HepG2 (cell line): ENCODE data around the gene WASF1. TPM values are rescaled to one million over a fixed set of nuclear protein-coding genes. Genes with fewer than 3 reads are reported as not detected.

Source experiments
- ASH2L ChIP-seq: fragments of 300-600, 200-600 bp; sonication (generic); IDR thresholded peaks from 2 replicates; pipeline ENCODE4 v1.7.0; 2017; ENCODE audit warnings: low read depth, mild to moderate bottlenecking, moderate library complexity, mixed read lengths, low read length; ENCODE audit not compliant: insufficient read length
- CENPT ChIP-seq: sonication (generic); formaldehyde crosslinking; IDR thresholded peaks from 2 replicates; pipeline ENCODE4 v1.8.0; 2022; ENCODE audit warnings: low read depth, mild to moderate bottlenecking, moderate library complexity, missing genetic modification reagents
- EP300 ChIP-seq, 3 experiments: sonication (generic) in 1 of 3; formaldehyde crosslinking in 1 of 3; IDR thresholded peaks; 2 replicates each; pipeline versions ENCODE4 v1.5.1 to v1.6.1; 2011 to 2020; ENCODE audit warnings: low read depth in 2 of 3, low read length in 2 of 3, borderline replicate concordance in 1 of 3, improper control_type of control experiment in 1 of 3, mild to moderate bottlenecking in 1 of 3, missing genetic modification reagents in 1 of 3, moderate library complexity in 1 of 3
- ETV6 ChIP-seq: sonication (generic); formaldehyde crosslinking; conservative IDR thresholded peaks from 2 replicates; pipeline ENCODE4 v1.4.0; 2020; ENCODE audit warnings: missing genetic modification reagents
- KLF6 ChIP-seq: IDR thresholded peaks from 2 replicates; pipeline ENCODE4 v1.8.0; 2016; ENCODE audit warnings: missing biosample characterization, missing genetic modification reagents
- KLF9 ChIP-seq: IDR thresholded peaks from 2 replicates; pipeline ENCODE4 v1.6.1; 2016; ENCODE audit warnings: low read depth
- KMT2B ChIP-seq: IDR thresholded peaks from 2 replicates; pipeline ENCODE4 v1.6.1; 2016; ENCODE audit warnings: missing genetic modification reagents, missing compliant biosample characterization
- MBD4 ChIP-seq: IDR thresholded peaks from 2 replicates; pipeline ENCODE4 v1.6.1; 2012; ENCODE audit warnings: low read length, inconsistent platforms, borderline replicate concordance
- MEF2D ChIP-seq: sonication (generic); formaldehyde crosslinking; IDR thresholded peaks from 2 replicates; pipeline ENCODE4 v1.5.1; 2020; ENCODE audit warnings: mild to moderate bottlenecking, missing genetic modification reagents
- NFIC ChIP-seq: IDR thresholded peaks from 2 replicates; pipeline ENCODE4 v1.6.1; 2012; ENCODE audit warnings: mild to moderate bottlenecking, low read length, inconsistent platforms
- NFKBIZ ChIP-seq: IDR thresholded peaks from 2 replicates; pipeline ENCODE4 v1.6.1; 2018; ENCODE audit warnings: missing genetic modification reagents, missing compliant biosample characterization
- TBX3 ChIP-seq: fragments of 450-650 bp; IDR thresholded peaks from 2 replicates; pipeline ENCODE4 v1.6.1; 2017; ENCODE audit warnings: antibody characterized with exemption, mild to moderate bottlenecking, inconsistent platforms, borderline replicate concordance
- TSC22D2 ChIP-seq: sonication (generic); formaldehyde crosslinking; IDR thresholded peaks from 2 replicates; pipeline ENCODE4 v1.5.1; 2020; ENCODE audit warnings: missing genetic modification reagents, mild to moderate bottlenecking, borderline replicate concordance
- YEATS2 ChIP-seq: sonication (generic); formaldehyde crosslinking; IDR thresholded peaks from 2 replicates; pipeline ENCODE4 v1.4.0; 2020; ENCODE audit warnings: missing genetic modification reagents, borderline replicate concordance
- ZNF441 ChIP-seq: sonication (generic); formaldehyde crosslinking; IDR thresholded peaks from 2 replicates; pipeline ENCODE4 v1.7.0; 2021; ENCODE audit warnings: missing genetic modification reagents, borderline replicate concordance
- ZNF615 ChIP-seq: sonication (generic); formaldehyde crosslinking; IDR thresholded peaks from 2 replicates; pipeline ENCODE4 v1.5.0; 2020; ENCODE audit warnings: mild to moderate bottlenecking, missing genetic modification reagents, borderline replicate concordance
- ZNF670 ChIP-seq: sonication (generic); formaldehyde crosslinking; IDR thresholded peaks from 2 replicates; pipeline ENCODE4 v1.8.0; 2022; ENCODE audit warnings: mild to moderate bottlenecking, missing genetic modification reagents, borderline replicate concordance
- ZNF850 ChIP-seq: sonication (generic); formaldehyde crosslinking; conservative IDR thresholded peaks from 2 replicates; pipeline ENCODE4 v1.9.0; 2021; ENCODE audit warnings: mild to moderate bottlenecking, missing genetic modification reagents
- polyA plus RNA-seq, 8 experiments: library from polyadenylated mRNA; depleted of rRNA in 3 of 8; stranded (reverse) in 7 of 8; unstranded in 1 of 8; fragments of >200 nt; fragmentation: Illumina TruSeq in 4 of 8; extraction: Trizol in 4 of 8; gene quantifications; 2 replicates each; pipeline versions ENCODE4 v1.2.1 to v1.2.3, GENCODE V29; 2011 to 2016; ENCODE audit warnings: low read depth in 4 of 8, missing spikeins in 1 of 8, mixed read lengths in 1 of 8; ENCODE audit not compliant: insufficient read depth in 1 of 8
- total RNA-seq, 5 experiments: library from RNA; depleted of rRNA; stranded (reverse); fragments of >200 nt; fragmentation: Illumina TruSeq; extraction: Trizol; gene quantifications; 2 replicates each; pipeline ENCODE4 v1.2.3, GENCODE V29; 2016; ENCODE audit warnings: low read depth in 1 of 5
- TF ChIP-seq, protein P1 (sequence below), 2 experiments: IDR thresholded peaks; 2 replicates each; pipeline ENCODE4 v1.6.1; 2011 to 2012; ENCODE audit warnings: low read length in 2 of 2, borderline replicate concordance in 1 of 2, low read depth in 1 of 2, mild to moderate bottlenecking in 1 of 2, moderate library complexity in 1 of 2
- TF ChIP-seq, protein P2 (sequence below): sonication (generic); formaldehyde crosslinking; conservative IDR thresholded peaks from 2 replicates; pipeline ENCODE4 v1.4.0; 2020; ENCODE audit warnings: missing genetic modification reagents
- TF ChIP-seq, protein P3 (sequence below): sonication (generic); formaldehyde crosslinking; IDR thresholded peaks from 2 replicates; pipeline ENCODE4 v1.8.1; 2023; ENCODE audit warnings: mild to moderate bottlenecking, missing genetic modification reagents

The WASF1 gene
- total and polyA plus RNA-seq, 2 of the 13 experiments (the other 11 are each of a cell fraction or from before 2014, with no cell fraction given): 8.5 to 17.3 TPM

DNA sequence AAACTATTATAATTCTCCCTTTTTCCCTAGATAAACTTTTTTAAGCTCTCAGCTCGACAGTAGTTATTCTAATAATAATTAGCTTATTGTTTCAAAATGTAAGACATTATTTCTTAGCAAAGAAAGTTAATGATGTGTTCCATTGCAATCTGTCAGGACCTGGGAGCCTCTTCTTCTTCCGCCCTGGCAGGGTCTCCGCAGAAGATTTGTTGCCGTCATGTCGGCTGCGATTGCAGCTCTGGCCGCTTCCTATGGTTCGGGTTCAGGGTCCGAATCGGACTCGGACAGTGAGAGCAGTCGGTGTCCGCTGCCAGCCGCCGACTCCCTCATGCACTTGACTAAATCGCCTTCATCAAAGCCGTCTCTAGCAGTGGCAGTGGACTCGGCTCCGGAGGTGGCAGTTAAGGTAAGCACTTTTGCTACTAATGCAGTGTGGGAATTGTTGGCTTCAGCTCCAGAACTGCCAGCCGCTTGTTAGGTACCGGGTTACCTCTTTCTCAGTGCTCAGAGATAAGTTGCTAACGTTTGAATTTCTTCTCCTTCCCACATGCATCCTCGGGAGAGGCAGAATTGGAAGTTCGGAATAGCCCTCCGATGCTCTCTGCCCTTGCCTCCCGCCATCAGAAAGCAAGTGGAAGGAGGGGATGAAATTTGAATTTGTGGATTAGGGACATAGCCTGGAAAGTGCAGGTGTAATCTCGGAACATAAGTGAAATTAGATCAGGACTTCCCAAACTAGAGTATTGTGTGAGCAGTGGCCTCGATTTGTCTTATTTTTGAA is 948 bp upstream of the WASF1 start, which contains the start of gene CDC40 (continued):
- TF ChIP-seq KLF9 (CRISPR knock-in tag) (peak; percentile 27; the same call in 1 of the 2 replicates), MBD4 (no peak), ZNF850 (CRISPR knock-in tag) (0 out of 2 replicates have a peak, but pooled peaks have one; percentile 30), NFKBIZ (CRISPR knock-in tag) (no peak), TSC22D2 (CRISPR knock-in tag) (peak; percentile 86; the same call in 1 of the 2 replicates), MEF2D (no peak; the same call in 1 of the 2 replicates), ZNF615 (CRISPR knock-in tag) (0 out of 2 replicates have a peak, but pooled peaks have one; percentile 53), ETV6 (CRISPR knock-in tag) (0 out of 2 replicates have a peak, but pooled peaks have one; percentile 25), ZNF670 (peak; percentile 87; the same call in 1 of the 2 replicates), TBX3 (no peak), NFIC (peak; percentile 58; the same call in 1 of the 2 replicates), ASH2L (peak; percentile 89), KMT2B (CRISPR knock-in tag) (peak; percentile 91), ZNF441 (CRISPR knock-in tag) (peak; percentile 70; the same call in 1 of the 2 replicates), CENPT (no peak), KLF6 (CRISPR knock-in tag) (0 out of 2 replicates have a peak, but pooled peaks have one; percentile 11), YEATS2 (CRISPR knock-in tag) (peak; percentile 60; the same call in 1 of the 2 replicates), EP300 (IDR thresholded peaks at IDR 0.05; ENCODE audit: low read depth in 2 of 2, low read length in 2 of 2) (peak in 1 of 2 experiments; percentile 100; a peak in 1 of 4 replicates), EP300 (CRISPR knock-in tag; IDR thresholded peaks at IDR 0.05; ENCODE audit: borderline replicate concordance) (peak; percentile 34; the same call in 1 of the 2 replicates)
- TF ChIP-seq, protein P1, sequence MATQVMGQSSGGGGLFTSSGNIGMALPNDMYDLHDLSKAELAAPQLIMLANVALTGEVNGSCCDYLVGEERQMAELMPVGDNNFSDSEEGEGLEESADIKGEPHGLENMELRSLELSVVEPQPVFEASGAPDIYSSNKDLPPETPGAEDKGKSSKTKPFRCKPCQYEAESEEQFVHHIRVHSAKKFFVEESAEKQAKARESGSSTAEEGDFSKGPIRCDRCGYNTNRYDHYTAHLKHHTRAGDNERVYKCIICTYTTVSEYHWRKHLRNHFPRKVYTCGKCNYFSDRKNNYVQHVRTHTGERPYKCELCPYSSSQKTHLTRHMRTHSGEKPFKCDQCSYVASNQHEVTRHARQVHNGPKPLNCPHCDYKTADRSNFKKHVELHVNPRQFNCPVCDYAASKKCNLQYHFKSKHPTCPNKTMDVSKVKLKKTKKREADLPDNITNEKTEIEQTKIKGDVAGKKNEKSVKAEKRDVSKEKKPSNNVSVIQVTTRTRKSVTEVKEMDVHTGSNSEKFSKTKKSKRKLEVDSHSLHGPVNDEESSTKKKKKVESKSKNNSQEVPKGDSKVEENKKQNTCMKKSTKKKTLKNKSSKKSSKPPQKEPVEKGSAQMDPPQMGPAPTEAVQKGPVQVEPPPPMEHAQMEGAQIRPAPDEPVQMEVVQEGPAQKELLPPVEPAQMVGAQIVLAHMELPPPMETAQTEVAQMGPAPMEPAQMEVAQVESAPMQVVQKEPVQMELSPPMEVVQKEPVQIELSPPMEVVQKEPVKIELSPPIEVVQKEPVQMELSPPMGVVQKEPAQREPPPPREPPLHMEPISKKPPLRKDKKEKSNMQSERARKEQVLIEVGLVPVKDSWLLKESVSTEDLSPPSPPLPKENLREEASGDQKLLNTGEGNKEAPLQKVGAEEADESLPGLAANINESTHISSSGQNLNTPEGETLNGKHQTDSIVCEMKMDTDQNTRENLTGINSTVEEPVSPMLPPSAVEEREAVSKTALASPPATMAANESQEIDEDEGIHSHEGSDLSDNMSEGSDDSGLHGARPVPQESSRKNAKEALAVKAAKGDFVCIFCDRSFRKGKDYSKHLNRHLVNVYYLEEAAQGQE (IDR thresholded peaks at IDR 0.05; ENCODE audit: borderline replicate concordance in 1 of 2, low read depth in 1 of 2, low read length in 2 of 2): peak in 1 of 2 experiments; percentile 33; a peak in 1 of 4 replicates
- TF ChIP-seq, protein P2, sequence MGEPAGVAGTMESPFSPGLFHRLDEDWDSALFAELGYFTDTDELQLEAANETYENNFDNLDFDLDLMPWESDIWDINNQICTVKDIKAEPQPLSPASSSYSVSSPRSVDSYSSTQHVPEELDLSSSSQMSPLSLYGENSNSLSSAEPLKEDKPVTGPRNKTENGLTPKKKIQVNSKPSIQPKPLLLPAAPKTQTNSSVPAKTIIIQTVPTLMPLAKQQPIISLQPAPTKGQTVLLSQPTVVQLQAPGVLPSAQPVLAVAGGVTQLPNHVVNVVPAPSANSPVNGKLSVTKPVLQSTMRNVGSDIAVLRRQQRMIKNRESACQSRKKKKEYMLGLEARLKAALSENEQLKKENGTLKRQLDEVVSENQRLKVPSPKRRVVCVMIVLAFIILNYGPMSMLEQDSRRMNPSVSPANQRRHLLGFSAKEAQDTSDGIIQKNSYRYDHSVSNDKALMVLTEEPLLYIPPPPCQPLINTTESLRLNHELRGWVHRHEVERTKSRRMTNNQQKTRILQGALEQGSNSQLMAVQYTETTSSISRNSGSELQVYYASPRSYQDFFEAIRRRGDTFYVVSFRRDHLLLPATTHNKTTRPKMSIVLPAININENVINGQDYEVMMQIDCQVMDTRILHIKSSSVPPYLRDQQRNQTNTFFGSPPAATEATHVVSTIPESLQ: 0 out of 2 replicates have a peak, but pooled peaks have one; percentile 49
- TF ChIP-seq, protein P3, sequence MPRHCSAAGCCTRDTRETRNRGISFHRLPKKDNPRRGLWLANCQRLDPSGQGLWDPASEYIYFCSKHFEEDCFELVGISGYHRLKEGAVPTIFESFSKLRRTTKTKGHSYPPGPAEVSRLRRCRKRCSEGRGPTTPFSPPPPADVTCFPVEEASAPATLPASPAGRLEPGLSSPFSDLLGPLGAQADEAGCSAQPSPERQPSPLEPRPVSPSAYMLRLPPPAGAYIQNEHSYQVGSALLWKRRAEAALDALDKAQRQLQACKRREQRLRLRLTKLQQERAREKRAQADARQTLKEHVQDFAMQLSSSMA: 0 out of 2 replicates have a peak, but pooled peaks have one; percentile 40
